K562 (cell line): Measurements from ENCODE around the gene TSPAN12. TPM values are rescaled to one million over a fixed set of nuclear protein-coding genes. Genes with fewer than 3 reads are reported as not detected.

Experiments
- ATAC-seq: fragments of 200-7000 bp; cut with Tn5 transposase; 3 replicates; pipeline ENCODE4 v1.9.1; 2020; ENCODE audit warnings: moderate library complexity
- BruUV-seq: library from RNA; stranded (reverse); fragments of 400-500 nt; replicated peaks from 2 replicates; lab custom pipeline; 2021; lab: Mats Ljungman, UMichigan
- CTCF ChIA-PET: fragments of 300-600 bp; formaldehyde crosslinking; extraction: SDS; loops from one replicate; lab custom pipeline; 2021; ENCODE audit warnings: low intra/inter-chr PET ratio; lab: Yijun Ruan, JAX
- POLR2A ChIA-PET: fragments of 300-600, 350-650 bp; sonication (Branson Sonifier 250); formaldehyde crosslinking; extraction: SDS; loops from one replicate; lab custom pipeline; 2021; ENCODE audit warnings: antibody characterized with exemption, inconsistent platforms; lab: Yijun Ruan, JAX
- DNase-seq, 4 experiments: peaks; one replicate each; pipeline versions ENCODE4 v3.0.0 to v3.0.0-alpha.2; 2011 to 2018; ENCODE audit warnings: low spot score in 3 of 4, mixed read lengths in 3 of 4; ENCODE audit errors: extremely low read depth in 1 of 4
- FAIRE-seq: peaks from 2 replicates; lab custom pipeline; 2011; peaks lifted over from hg19 to GRCh38; lab: Jason Lieb, UNC
- H2AFZ ChIP-seq: 2 replicates; pipeline ENCODE4 v1.6.0; 2011; ENCODE audit warnings: low read depth, low read length, control low read depth, inconsistent platforms
- H3K27ac ChIP-seq: fragments of 200-600 bp; 3 replicates; pipeline ENCODE4 v1.8.0; 2011; ENCODE audit warnings: low read depth, mild to moderate bottlenecking, control low read depth, inconsistent platforms, low read length, moderate library complexity, mixed read lengths; ENCODE audit errors: extremely low read depth
- H3K27me3 ChIP-seq, 2 experiments: fragments of 300-600 bp in 1 of 2; 2 replicates in 1 of 2; 3 replicates in 1 of 2; pipeline versions ENCODE4 v1.6.0 to v1.8.0; 2011; ENCODE audit warnings: inconsistent platforms in 2 of 2, low read length in 2 of 2, mild to moderate bottlenecking in 1 of 2, mixed read lengths in 1 of 2, moderate library complexity in 1 of 2; ENCODE audit not compliant: control insufficient read depth in 2 of 2, insufficient read depth in 2 of 2
- H3K36me3 ChIP-seq: fragments of 300-600 bp; 3 replicates; pipeline ENCODE4 v1.8.0; 2011; ENCODE audit warnings: mild to moderate bottlenecking, low read length, inconsistent platforms; ENCODE audit not compliant: control insufficient read depth, insufficient read depth
- H3K4me1 ChIP-seq, 2 experiments: fragments of 200-600 bp in 1 of 2; replicated peaks in 1 of 2; 2 replicates in 1 of 2; 3 replicates in 1 of 2; pipeline versions ENCODE4 v1.5.1 to v1.8.0; 2011; ENCODE audit warnings: inconsistent platforms in 2 of 2, low read length in 2 of 2, mild to moderate bottlenecking in 1 of 2, mixed read lengths in 1 of 2, moderate library complexity in 1 of 2; ENCODE audit not compliant: control insufficient read depth in 2 of 2, insufficient read depth in 2 of 2
- H3K4me2 ChIP-seq: 2 replicates; pipeline ENCODE4 v1.6.1; 2011; ENCODE audit warnings: low read length, control low read depth, inconsistent platforms, mixed read lengths; ENCODE audit not compliant: insufficient read depth
- H3K4me3 ChIP-seq: fragments of 200-600 bp; sonication (generic), shearing (Covaris generic); 2 replicates; pipeline ENCODE4 v1.5.1; 2016; ENCODE audit warnings: control low read depth, inconsistent platforms
- H3K79me2 ChIP-seq: fragments of 200-600 bp; 3 replicates; pipeline ENCODE4 v1.8.0; 2011; ENCODE audit warnings: low read length, inconsistent platforms; ENCODE audit not compliant: control insufficient read depth, insufficient read depth
- H3K9ac ChIP-seq, 2 experiments: 2 replicates each; pipeline versions ENCODE4 v1.6.0 to v1.6.1; 2011; ENCODE audit warnings: low read depth in 2 of 2, low read length in 2 of 2, control low read depth in 1 of 2, inconsistent platforms in 1 of 2, mild to moderate bottlenecking in 1 of 2, mixed read lengths in 1 of 2; ENCODE audit not compliant: insufficient read depth in 1 of 2
- H3K9me1 ChIP-seq: one replicate; pipeline ENCODE4 v1.6.0; 2011; ENCODE audit warnings: inconsistent platforms, mild to moderate bottlenecking, low read length, moderate library complexity; ENCODE audit not compliant: control insufficient read depth, insufficient read depth
- H3K9me3 ChIP-seq: replicated peaks from 2 replicates; pipeline ENCODE4 v1.5.1; 2011; ENCODE audit warnings: low read depth, low read length, inconsistent platforms; ENCODE audit not compliant: control insufficient read depth, insufficient read depth
- H4K20me1 ChIP-seq: replicated peaks from 2 replicates; pipeline ENCODE4 v1.6.1; 2011; ENCODE audit warnings: low read length, inconsistent platforms, mixed read lengths; ENCODE audit not compliant: control insufficient read depth, insufficient read depth
- CGGBP1 ChIP-seq: fragments of 250-450 bp; sonication (Bioruptor Pico); IDR thresholded peaks from 2 replicates; pipeline ENCODE4 v1.9.0; 2021; ENCODE audit warnings: mild to moderate bottlenecking
- GTF2A2 ChIP-seq: IDR thresholded peaks from 2 replicates; pipeline ENCODE4 v1.6.1; 2016; ENCODE audit warnings: mild to moderate bottlenecking, missing genetic modification characterization, missing compliant biosample characterization
- LCOR ChIP-seq: sonication (generic); formaldehyde crosslinking; IDR thresholded peaks from 2 replicates; pipeline ENCODE4 v1.8.0; 2022; ENCODE audit warnings: mild to moderate bottlenecking, missing genetic modification reagents
- MEIS2 ChIP-seq: fragments of 450-650 bp; IDR thresholded peaks from 2 replicates; pipeline ENCODE4 v1.6.1; 2014; ENCODE audit warnings: mild to moderate bottlenecking; ENCODE audit not compliant: partially characterized antibody
- MNT ChIP-seq, 2 experiments: fragments of 450-650 bp; conservative IDR thresholded peaks; 2 replicates each; pipeline ENCODE4 v1.6.1; 2017; ENCODE audit warnings: mild to moderate bottlenecking in 2 of 2, moderate library complexity in 2 of 2
- NCOA4 ChIP-seq: fragments of 450-650 bp; IDR thresholded peaks from 2 replicates; pipeline ENCODE4 v1.6.1; 2018; ENCODE audit warnings: mild to moderate bottlenecking; ENCODE audit not compliant: partially characterized antibody
- NFIC ChIP-seq: fragments of 450-650 bp; IDR thresholded peaks from 2 replicates; pipeline ENCODE4 v1.6.1; 2017; ENCODE audit warnings: mild to moderate bottlenecking, inconsistent platforms
- PREB ChIP-seq: sonication (generic); formaldehyde crosslinking; IDR thresholded peaks from 2 replicates; pipeline ENCODE4 v1.8.1; 2023; ENCODE audit warnings: mild to moderate bottlenecking, missing genetic modification reagents
- SIX5 ChIP-seq, 2 experiments: IDR thresholded peaks; 2 replicates each; pipeline ENCODE4 v1.6.1; 2011; ENCODE audit warnings: low read length in 2 of 2, borderline replicate concordance in 1 of 2, low read depth in 1 of 2, mild to moderate bottlenecking in 1 of 2, moderate library complexity in 1 of 2; ENCODE audit not compliant: insufficient read depth in 1 of 2
- SMAD3 ChIP-seq: fragments of 450-650 bp; formaldehyde crosslinking; conservative IDR thresholded peaks from 2 replicates; pipeline ENCODE4 v1.4.0; 2020; ENCODE audit warnings: mild to moderate bottlenecking
- SMARCE1 ChIP-seq: fragments of 450-650 bp; IDR thresholded peaks from 2 replicates; pipeline ENCODE4 v1.7.1; 2016; ENCODE audit warnings: mild to moderate bottlenecking
- TBP ChIP-seq: optimal IDR thresholded peaks from 2 replicates; pipeline ENCODE3; 2011; ENCODE audit warnings: low read depth, low read length, improper control_type of control experiment
- ZBTB49 ChIP-seq: sonication (generic); formaldehyde crosslinking; IDR thresholded peaks from 2 replicates; pipeline ENCODE4 v1.8.0; 2022; ENCODE audit warnings: missing genetic modification reagents, mild to moderate bottlenecking, borderline replicate concordance
- ZEB2 ChIP-seq: fragments of 450-650 bp; IDR thresholded peaks from 2 replicates; pipeline ENCODE4 v1.6.1; 2016
- ZNF408 ChIP-seq: fragments of 250-450 bp; sonication (Bioruptor Pico); IDR thresholded peaks from 2 replicates; pipeline ENCODE4 v1.4.0; 2020; ENCODE audit warnings: low read depth, mild to moderate bottlenecking, moderate library complexity
- ZNF583 ChIP-seq: fragments of 250-450 bp; sonication (Bioruptor Pico); IDR thresholded peaks from 2 replicates; pipeline ENCODE4 v1.4.0; 2020
- ZNF696 ChIP-seq: fragments of 250-450 bp; sonication (Bioruptor Pico); conservative IDR thresholded peaks from 2 replicates; pipeline ENCODE4 v1.4.0; 2020; ENCODE audit warnings: mild to moderate bottlenecking, moderate library complexity
- ZNF77 ChIP-seq: fragments of 250-450 bp; sonication (Bioruptor Pico); IDR thresholded peaks from 2 replicates; pipeline ENCODE4 v1.5.0; 2020
- WGBS: fragments of 100-300 bp; shearing (Covaris generic); methylation state at CpG from one replicate; pipeline ENCODE4 v1.1.6; 2016; ENCODE audit warnings: low coverage, mixed read lengths; ENCODE audit not compliant: insufficient coverage; ENCODE audit errors: missing lambda C conversion rate; 5-methylcytosine and 5-hydroxymethylcytosine counted together
- in situ Hi-C: fragments of 300-500 bp; cut with MboI; formaldehyde crosslinking; loops from 4 replicates; pipeline ENCODE4 v1.15.0; 2018; ENCODE audit warnings: inconsistent platforms, mixed read lengths
- intact Hi-C: fragments of 100-400 bp; cut with micrococcal nuclease; formaldehyde crosslinking; loops from 2 replicates; pipeline ENCODE4 v1.14.2; 2022
- polyA plus RNA-seq, 8 experiments: library from polyadenylated mRNA; depleted of rRNA in 4 of 8; stranded (reverse) in 5 of 8; unstranded in 3 of 8; fragments of >200 nt; fragmentation: Nextera tagmentation in 2 of 8; fragmentation: Illumina TruSeq in 1 of 8; extraction: Ambion mirVana in 2 of 8; extraction: Trizol in 1 of 8; gene quantifications; 2 replicates each; pipeline versions ENCODE4 v1.2.1 to v1.2.3, GENCODE V29; 2011 to 2014; ENCODE audit warnings: inconsistent platforms in 1 of 8, missing spikeins in 1 of 8
- total RNA-seq, 7 experiments: library from RNA; depleted of rRNA in 6 of 7; stranded (reverse); fragments of >200 nt in 6 of 7; fragmentation: Illumina TruSeq in 2 of 7; extraction: Trizol in 2 of 7; gene quantifications; 2 replicates each; pipeline versions ENCODE4 v1.2.1 to v1.2.3, GENCODE V29; 2011 to 2021; ENCODE audit warnings: low replicate concordance in 1 of 7

Gene TSPAN12
- total and polyA plus RNA-seq, 9 of the 15 experiments (the other 6 are each of a cell fraction or from before 2014, with no cell fraction given) = 0.13 to 1.7 (median 0.35) TPM; not detected in 1

GRCh38 chr7:120836556-120837115 lies 21.3 kb downstream of the TSPAN12 start:
- no peak overlapping the region for H3K27ac ChIP-seq
- TF ChIP-seq MEIS2 = no peak
- no peak for TF ChIP-seq ZNF696 (CRISPR knock-in tag)
- no peak for TF ChIP-seq MNT (conservative IDR thresholded peaks at IDR 0.05)
- TF ChIP-seq NFIC = no peak
- TF ChIP-seq LCOR = no peak
- no peak for TF ChIP-seq PREB
- no peak for TF ChIP-seq ZNF408 (CRISPR knock-in tag)
- no peak for TF ChIP-seq ZNF77 (CRISPR knock-in tag)
- no peak for TF ChIP-seq CGGBP1 (CRISPR knock-in tag)
- TF ChIP-seq ZEB2 = no peak
- TF ChIP-seq ZBTB49 (CRISPR knock-in tag) = no peak
- no peak for TF ChIP-seq SMARCE1
- no peak for TF ChIP-seq GTF2A2 (tag)
- no peak for TF ChIP-seq SIX5 (IDR thresholded peaks at IDR 0.05; ENCODE audit: borderline replicate concordance in 1 of 2, insufficient read depth in 1 of 2, low read depth in 1 of 2, low read length in 2 of 2)
- no peak for TF ChIP-seq NCOA4
- TF ChIP-seq TBP = no peak
- TF ChIP-seq ZNF583 (CRISPR knock-in tag) = no peak
- no peak for TF ChIP-seq SMAD3 (CRISPR knock-in tag)

More at GRCh38 chr7:120836556-120837115, 21.3 kb downstream of the TSPAN12 start:
- no peak for ATAC-seq
- no peak overlapping the region for H3K4me3 ChIP-seq
- H4K20me1 ChIP-seq = no peaks in the 10 kb centered on the region
- ChIA-PET POLR2A (interaction anchor here (0.5 kb wide), 1 partner anchor 531 kb away, joined by 3 read pairs; no protein-coding TSS in a partner anchor), CTCF (no interaction called here)
- DNase-seq = no peak
- H3K36me3 ChIP-seq = no peaks in the 10 kb centered on the region
- H3K4me1 ChIP-seq = no peaks in the 10 kb centered on the region
- no TSS peak for BruUV-seq
- no peak overlapping the region for H2AFZ ChIP-seq
- H3K9me1 ChIP-seq = no peaks in the 10 kb centered on the region
- WGBS = 0% methylated on average over 1 of the region's 1 CpG
- in situ Hi-C loops (no loop called here), intact Hi-C loops (no loop called here)
- FAIRE-seq = no peak
- H3K4me2 ChIP-seq = no peak overlapping the region
- H3K9me3 ChIP-seq = no peaks in the 10 kb centered on the region
- H3K9ac ChIP-seq = no peak overlapping the region
- no peaks in the 10 kb centered on the region for H3K79me2 ChIP-seq
- H3K27me3 ChIP-seq = peaks cover 4 to 5% of the 10 kb centered on the region in 2 experiments; a peak in 3 of 5 replicates
